AG08396 (cell line): Measurements from ENCODE around the gene PACS1.
"Not testable (repeated sequence)": the region's sequence is repeated elsewhere in the genome, so short reads cannot be mapped to it uniquely, and the experiment has no call there.

Experiments used
- DNase-seq: peaks from one replicate; pipeline ENCODE4 v3.0.0; 2012; ENCODE audit warnings: low spot score, mixed read lengths

Gene PACS1

DNA sequence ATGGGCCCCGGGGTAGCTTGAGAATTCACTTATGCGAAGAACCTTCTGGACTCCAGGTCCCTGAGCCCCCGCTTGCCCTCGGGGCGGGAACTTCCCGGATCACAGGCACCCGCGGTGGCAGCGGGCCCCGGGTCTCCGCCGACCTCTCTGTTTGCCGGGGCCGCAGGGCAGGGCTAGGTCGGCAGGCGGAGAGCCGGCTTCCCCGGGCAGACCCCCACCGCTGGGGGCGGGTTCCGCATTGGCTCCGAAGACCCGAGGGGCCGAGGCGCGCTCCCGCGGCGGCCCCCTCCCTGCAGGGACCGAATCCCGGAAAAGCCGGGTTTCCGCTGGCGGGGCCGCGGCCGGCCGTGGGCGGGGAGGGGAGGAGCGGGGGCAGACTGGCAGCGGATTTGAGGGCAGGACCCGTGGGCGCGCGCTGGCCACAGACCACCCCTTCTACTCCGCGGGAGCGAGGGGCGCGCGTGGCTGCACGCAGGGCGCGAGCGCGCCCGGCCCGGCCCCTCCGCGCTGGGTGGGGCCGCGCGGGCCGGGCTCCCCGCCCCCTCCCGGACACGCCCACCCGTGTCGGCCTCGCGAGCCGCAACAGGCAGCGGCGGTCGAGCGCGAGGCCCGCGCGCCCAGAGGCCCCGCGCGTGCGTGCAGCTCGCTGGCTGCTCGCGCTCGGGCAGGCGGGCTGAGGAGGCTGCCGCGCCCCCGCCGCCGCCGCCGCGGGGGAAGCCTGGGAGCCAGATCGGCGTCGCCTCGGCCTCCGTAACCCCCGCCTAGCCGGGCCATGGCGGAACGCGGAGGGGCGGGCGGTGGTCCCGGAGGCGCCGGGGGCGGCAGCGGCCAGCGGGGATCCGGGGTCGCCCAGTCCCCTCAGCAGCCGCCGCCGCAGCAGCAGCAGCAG lies at the start of gene PACS1:
Gene PACS1, plus strand, starts transcription at position 558 of the 889 bp plus-strand sequence. Its CDS starts 215 bp downstream, at position 773.
- DNase-seq: peak; percentile 96

DNA sequence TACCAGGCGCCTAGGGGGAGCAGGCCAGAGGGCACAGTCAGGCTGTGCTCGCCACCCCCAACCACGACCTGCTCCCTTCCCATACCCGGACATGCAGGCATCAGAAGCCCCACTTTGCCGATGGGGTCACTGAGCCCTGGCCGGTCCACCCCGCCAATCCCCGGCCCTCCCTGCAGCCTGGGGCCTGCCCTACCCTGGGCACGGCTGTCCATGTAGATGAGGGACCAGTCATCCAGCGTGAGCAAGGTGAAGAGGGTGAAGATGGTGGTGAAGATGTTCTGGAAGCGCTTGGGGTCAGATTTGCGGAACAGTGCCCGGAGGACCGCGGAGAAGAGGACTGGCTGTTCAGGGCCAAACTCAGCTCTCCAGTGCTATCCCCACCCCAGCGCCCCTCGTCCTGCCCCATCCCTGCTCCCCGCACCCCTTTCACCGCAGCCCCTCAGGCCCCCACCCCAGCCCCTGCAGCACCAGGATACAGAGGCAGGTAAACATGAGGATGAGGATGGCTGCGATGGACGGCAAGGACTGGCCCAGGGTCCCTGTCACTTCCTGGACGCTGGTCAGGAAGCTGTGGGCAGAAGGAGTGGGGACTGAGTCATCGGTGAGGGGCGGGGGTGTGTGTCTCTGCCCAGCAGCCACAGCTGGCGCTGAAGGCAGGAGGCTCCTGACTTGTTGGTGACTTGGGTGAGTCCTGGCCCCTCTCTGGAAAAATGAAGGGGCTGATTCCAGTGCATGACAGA lies 49.3 kb upstream of the PACS1 start:
- peak; percentile 90 for DNase-seq

DNA sequence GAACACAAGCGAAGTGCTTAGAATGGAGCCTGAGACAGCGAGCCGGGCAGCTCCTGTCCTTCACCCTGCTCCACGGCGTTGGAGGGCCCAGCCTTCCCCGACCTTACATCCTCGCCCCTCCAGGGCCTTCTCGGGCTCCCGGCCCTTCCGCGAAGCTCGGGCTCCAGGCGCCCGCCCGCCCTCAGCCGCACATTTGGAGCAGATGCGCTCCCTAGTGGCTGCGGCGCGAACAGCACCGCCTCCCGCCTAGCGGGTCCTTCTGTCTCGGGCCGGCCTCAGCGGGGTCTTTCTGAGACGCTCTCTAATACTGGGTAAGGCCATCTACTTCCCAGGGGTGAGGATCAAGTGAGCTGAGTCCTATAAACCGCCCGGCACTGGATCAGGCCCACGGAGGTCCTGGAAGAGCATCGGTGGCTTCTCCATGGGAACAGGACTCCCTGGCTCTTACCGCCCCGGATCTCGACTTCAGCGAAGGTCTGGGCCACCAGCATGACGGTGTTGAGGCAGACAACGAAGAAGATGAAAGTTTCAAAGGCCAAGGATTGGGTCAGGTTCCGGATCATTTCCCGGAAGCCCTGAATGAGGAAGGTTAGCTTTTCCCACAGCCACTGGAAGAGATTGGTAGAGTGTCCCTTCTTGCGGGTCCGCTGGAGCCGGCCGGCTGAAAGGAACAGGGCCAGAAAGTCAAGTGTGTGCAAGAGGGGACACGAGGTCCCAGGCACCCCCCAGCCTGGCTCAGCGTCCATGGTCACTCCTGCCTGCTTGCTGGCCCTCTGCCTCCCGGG lies 47.5 kb upstream of the PACS1 start:
- peak; percentile 90 for DNase-seq

GRCh38 chr11:66023186-66023440 lies 47.0 kb upstream of the PACS1 start:
- not testable (repeated sequence) for DNase-seq

GRCh38 chr11:66026017-66026529 lies 44.0 kb upstream of the PACS1 start, which contains the start of gene CATSPER1:
Gene CATSPER1 (minus strand): TSS chr11:66026479. CDS start chr11:66026379, 100 bp downstream.
- no peak for DNase-seq

DNA sequence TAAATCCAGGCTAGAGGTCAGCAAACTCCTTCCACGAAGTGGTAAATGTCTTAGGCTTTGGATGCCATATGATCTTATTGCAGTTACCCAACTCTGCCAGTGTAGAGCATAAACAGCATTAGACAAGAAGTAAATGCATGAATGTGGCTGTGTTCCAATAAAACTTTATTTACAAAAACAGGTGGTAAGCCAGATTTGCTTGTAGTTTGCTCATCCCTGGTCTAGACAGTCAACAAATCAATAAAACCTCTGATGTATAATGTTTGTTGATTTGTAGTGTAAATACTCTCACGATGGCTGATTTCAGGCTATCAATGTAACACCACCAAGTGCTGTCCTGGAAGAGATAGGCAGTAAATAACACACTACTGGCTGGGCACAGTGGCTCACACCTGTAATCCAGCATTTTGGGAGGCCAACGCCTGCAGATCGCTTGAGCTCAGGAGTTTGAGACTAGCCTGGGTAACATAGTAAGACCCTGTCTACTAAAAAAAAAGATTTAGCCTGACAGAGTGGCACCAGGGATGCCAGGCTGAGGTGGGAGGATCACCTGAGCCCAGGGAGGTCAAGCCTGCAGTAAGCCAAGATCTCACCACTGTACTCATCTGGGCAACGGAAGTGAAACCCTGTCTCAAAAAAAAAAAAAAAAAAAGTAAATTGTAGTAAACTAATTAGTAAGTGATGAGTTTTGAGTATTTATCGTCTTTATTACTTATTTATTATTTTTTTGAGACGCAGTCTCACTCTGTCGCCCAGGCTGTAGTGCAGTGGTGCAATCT lies 36.9 kb upstream of the PACS1 start:
- no peak for DNase-seq

GRCh38 chr11:66035653-66036333 lies 34.3 kb upstream of the PACS1 start:
- no peak for DNase-seq

DNA sequence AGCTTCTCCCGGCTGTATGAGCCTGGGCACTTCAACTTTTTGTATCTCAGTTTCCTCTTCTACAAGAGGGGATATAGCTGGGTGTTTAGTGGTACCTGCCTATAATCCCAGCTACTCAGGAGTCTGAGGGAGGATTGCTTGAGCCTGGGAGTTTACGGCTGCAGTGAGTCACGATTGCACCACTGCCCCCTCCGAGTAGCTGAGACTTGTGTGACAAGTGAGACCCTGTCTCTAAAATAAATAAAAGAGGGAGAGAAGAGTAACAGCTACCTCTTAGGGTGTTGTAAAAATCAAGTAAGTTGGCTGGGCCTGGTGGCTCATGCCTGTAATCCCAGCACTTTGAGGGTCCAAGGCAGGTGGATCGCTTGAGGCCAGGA lies 33.8 kb upstream of the PACS1 start:
- no peak for DNase-seq

DNA sequence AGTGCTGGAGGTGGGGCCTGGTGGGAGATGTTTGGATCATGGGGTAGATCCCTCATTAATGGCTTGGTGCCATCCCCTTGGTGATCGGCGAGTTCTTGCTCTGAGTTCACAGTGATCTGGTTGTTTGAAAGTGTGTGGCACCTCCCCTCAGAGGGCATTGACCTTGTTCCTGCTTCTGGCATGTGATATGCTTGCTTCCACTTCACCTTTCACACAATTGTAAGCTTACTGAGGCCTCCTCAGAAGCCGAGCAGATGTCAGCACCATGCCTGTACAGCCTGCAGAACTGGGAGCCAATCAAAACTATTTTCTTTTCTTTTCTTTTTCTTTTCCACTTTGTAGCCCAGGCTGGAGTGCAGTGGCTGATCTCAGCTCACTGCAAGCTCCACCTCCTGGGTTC lies 32.7 kb upstream of the PACS1 start:
- DNase-seq: no peak

DNA sequence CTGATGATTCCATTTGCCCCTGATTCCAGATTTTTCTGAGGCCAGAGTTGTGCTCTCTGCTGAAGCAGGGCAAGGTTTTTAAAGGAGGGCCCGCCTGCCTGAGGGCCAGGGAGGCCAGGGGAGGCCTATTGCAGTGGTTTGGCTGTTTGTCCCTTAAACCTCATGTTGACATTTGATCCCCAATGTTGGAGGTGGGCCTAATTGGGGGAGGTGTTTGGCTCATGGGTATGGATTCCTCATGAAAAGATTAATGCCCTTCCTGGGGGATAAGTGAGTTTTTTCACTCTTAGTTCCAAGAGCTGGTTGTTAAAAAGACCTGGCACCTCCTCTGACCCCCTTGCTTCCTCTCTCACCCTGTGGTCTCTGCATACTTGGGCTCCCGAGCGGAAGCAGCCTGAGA lies 30.3 kb upstream of the PACS1 start:
- no peak for DNase-seq

DNA sequence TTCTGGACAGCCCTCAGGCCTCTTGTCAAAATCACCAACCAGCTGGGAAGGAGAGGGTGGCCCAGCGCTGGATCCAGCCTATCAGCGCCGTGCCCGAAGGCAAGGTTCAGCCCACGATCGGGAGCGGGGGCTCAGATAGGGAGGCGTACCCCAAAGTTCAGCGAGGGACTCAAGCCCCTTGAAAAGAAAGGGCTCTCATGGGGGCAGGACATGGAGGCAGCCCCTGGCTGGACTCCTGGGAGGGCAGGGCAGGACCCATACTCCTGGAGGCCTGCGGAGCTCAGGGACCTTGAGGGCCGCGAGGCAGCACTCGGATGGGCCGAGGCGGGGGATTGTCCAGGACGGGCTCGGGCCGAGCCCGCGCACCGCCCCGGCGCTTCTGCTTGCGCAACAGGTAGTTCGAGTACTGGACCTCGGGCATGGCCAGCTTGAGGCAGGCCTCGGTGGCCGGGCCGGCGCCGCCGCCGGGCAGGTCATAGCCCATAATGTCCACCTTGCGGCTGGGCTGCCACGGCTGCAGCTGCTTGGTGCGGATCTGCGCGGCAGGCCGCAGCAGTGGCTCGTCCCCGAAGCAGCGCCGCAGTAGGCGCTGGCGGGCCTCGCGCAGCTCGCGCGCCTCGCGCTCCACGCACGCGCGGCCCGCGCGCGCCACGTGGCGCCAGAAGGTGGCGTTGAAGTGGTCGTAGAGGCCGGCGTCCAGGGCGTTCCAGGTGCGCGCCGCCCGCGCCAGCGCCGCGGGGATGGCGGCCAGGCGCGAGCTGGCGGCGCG lies 27.7 kb upstream of the PACS1 start:
- no peak for DNase-seq

GRCh38 chr11:66042996-66043906 lies 26.8 kb upstream of the PACS1 start:
- DNase-seq: no peak

GRCh38 chr11:66044757-66045156 lies 25.3 kb upstream of the PACS1 start:
- no peak for DNase-seq

DNA sequence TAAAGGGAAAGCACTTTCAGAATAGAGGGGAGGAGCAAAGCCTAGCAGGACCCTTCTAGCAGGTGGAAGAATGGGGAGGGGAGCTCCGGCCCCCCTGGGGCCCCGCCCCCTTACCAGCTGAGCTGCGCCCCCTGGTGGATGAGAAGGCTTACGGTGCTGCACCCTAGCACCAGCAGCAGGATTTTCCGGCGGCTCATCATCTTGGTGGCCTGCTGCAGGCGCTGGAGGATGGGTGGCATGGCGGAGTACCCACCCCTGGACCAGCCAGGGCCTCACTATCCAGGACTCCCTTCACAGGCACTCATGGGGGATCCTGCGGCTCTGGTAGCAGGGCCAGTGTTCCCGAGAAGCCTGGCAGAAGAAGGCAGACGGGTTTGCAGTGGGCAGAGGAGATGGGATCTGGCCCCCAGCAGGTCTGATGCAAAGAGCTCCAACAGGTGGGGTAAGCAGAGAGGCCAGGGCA lies 24.9 kb upstream of the PACS1 start:
- DNase-seq: peak; percentile 92

GRCh38 chr11:66046901-66047300 lies 23.2 kb upstream of the PACS1 start:
- DNase-seq: no peak

DNA sequence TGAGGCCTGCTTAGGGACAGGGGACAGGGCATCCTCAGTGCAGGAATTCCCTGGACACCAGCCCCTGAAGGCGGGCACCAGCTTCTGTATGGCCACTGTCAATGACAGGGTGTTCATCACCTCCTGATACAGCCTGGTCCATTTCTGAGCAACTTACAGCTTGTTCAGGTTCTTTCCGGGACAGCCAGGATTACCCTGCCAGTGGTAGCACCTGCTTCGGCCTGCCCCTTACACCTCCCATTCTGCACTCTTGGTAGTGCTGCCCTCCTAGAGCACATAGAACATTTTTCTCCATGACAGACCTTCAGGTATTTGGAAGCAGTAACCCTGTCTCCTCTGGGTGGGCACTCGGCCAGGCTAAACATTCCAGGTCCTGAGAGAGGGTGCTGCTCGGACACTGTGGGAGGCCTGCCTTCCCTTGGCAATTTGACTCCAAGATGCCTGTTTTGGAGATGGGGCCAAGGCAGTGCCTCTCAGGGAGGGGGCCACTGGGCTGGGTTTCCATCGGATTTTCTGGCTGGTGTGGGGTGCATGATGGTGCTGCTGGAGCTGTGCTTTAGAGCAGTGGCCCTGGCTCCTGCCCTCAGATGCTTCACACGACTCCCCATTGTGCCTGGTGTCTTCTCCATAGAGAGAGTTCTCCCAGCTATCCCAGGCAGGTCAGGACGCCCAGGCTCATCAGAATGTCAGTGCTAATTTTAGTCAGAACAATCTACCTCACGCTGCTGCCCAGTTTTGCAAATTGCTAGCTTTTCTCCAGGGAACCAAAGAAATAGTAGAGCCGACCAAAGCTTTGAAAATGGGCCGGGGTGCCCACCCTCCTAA lies 22.3 kb upstream of the PACS1 start:
- DNase-seq: no peak

- no peak for DNase-seq
Measured at GRCh38 chr11:66048547-66049323, 21.3 kb upstream of the PACS1 start, which contains the start of gene GAL3ST3. Gene GAL3ST3 (minus strand): TSS chr11:66049161. CDS start chr11:66045415, 3,746 bp downstream.
